Neural cell (in vitro differentiated cells): Measurements from ENCODE around the gene SYT13. TPM values are rescaled to one million over a fixed set of nuclear protein-coding genes. Genes with fewer than 3 reads are reported as not detected.

ENCODE experiments used
- H2AFZ ChIP-seq: fragments of 200-600, 300-800 bp; sonication (generic), shearing (Covaris generic); 2 replicates; pipeline ENCODE4 v1.6.0; 2014; ENCODE audit warnings: low read depth, mild to moderate bottlenecking, antibody characterized with exemption, low read length, moderate library complexity
- H3F3A ChIP-seq: fragments of 200-600 bp; shearing (Covaris generic); 2 replicates; pipeline ENCODE4 v1.6.1; 2016; ENCODE audit warnings: mild to moderate bottlenecking, moderate library complexity, mixed read lengths, antibody characterized with exemption, low read length; ENCODE audit not compliant: insufficient read depth, poor library complexity, severe bottlenecking
- H3K27ac ChIP-seq: fragments of 200-600, 300-800 bp; sonication (generic), shearing (Covaris generic); 2 replicates; pipeline ENCODE4 v1.5.1; 2014; ENCODE audit warnings: mild to moderate bottlenecking, low read length, moderate library complexity
- H3K27me3 ChIP-seq: fragments of 300-800, 200-600 bp; sonication (generic), shearing (Covaris generic); 2 replicates; pipeline ENCODE4 v1.6.0; 2014; ENCODE audit warnings: mild to moderate bottlenecking, low read depth, low read length, moderate library complexity; ENCODE audit not compliant: insufficient read depth
- H3K36me3 ChIP-seq: fragments of 300-800, 200-600 bp; sonication (generic), shearing (Covaris generic); 2 replicates; pipeline ENCODE4 v1.5.1; 2014; ENCODE audit warnings: mild to moderate bottlenecking, antibody characterized with exemption, low read length, moderate library complexity; ENCODE audit not compliant: insufficient read depth
- H3K4me2 ChIP-seq: fragments of 300-800, 200-600 bp; sonication (generic), shearing (Covaris generic); 2 replicates; pipeline ENCODE4 v1.6.0; 2014; ENCODE audit warnings: mild to moderate bottlenecking, low read length
- H3K4me3 ChIP-seq: fragments of 300-800, 200-600 bp; sonication (generic), shearing (Covaris generic); 2 replicates; pipeline ENCODE4 v1.5.1; 2014; ENCODE audit warnings: mild to moderate bottlenecking, low read length, moderate library complexity
- H3K79me2 ChIP-seq: fragments of 200-600 bp; shearing (Covaris generic); replicated peaks from 2 replicates; pipeline ENCODE4 v1.6.0; 2014; ENCODE audit warnings: mild to moderate bottlenecking, low read length, moderate library complexity; ENCODE audit not compliant: insufficient read depth
- H3K9ac ChIP-seq: fragments of 300-800, 200-600 bp; sonication (generic), shearing (Covaris generic); 2 replicates; pipeline ENCODE4 v1.6.1; 2016; ENCODE audit warnings: mild to moderate bottlenecking, low read length, mixed read lengths
- H3K9me2 ChIP-seq: fragments of 200-600 bp; shearing (Covaris generic); 2 replicates; pipeline ENCODE4 v1.6.1; 2016; ENCODE audit warnings: mild to moderate bottlenecking, low read length, mixed read lengths; ENCODE audit not compliant: insufficient read depth
- H3K9me3 ChIP-seq: fragments of 200-600, 300-800 bp; sonication (generic), shearing (Covaris generic); 2 replicates; pipeline ENCODE4 v1.6.1; 2016; ENCODE audit warnings: mild to moderate bottlenecking, mixed run types, low read length, moderate library complexity, mixed read lengths
- H4K20me1 ChIP-seq: fragments of 200-600 bp; shearing (Covaris generic); 2 replicates; pipeline ENCODE4 v1.6.1; 2016; ENCODE audit warnings: mild to moderate bottlenecking, mixed run types; ENCODE audit not compliant: insufficient read depth
- CTCF ChIP-seq: fragments of 450-650 bp; IDR thresholded peaks from 2 replicates; pipeline ENCODE4 v1.5.1; 2014; ENCODE audit warnings: antibody characterized with exemption, mild to moderate bottlenecking, moderate library complexity; ENCODE audit not compliant: poor library complexity, severe bottlenecking
- EP300 ChIP-seq: fragments of 450-650 bp; conservative IDR thresholded peaks from 2 replicates; pipeline ENCODE4 v1.6.1; 2014; ENCODE audit warnings: antibody characterized with exemption, mild to moderate bottlenecking, moderate library complexity; ENCODE audit not compliant: poor library complexity, severe bottlenecking
- EZH2 ChIP-seq: fragments of 200-600, 300-800 bp; shearing (Covaris generic), sonication (generic); IDR thresholded peaks from 2 replicates; pipeline ENCODE4 v1.6.1; 2014; ENCODE audit warnings: antibody characterized with exemption, low read length, borderline replicate concordance, mild to moderate bottlenecking; ENCODE audit not compliant: insufficient read depth, poor library complexity, severe bottlenecking
- MXI1 ChIP-seq: fragments of 450-650 bp; conservative IDR thresholded peaks from 2 replicates; pipeline ENCODE4 v1.6.1; 2014; ENCODE audit warnings: antibody characterized with exemption, mild to moderate bottlenecking; ENCODE audit not compliant: poor library complexity, severe bottlenecking
- POLR2AphosphoS5 ChIP-seq: IDR thresholded peaks from 2 replicates; pipeline ENCODE4 v1.6.1; 2012
- RAD21 ChIP-seq: fragments of 450-650 bp; conservative IDR thresholded peaks from 2 replicates; pipeline ENCODE4 v1.6.1; 2014; ENCODE audit warnings: antibody characterized with exemption, mild to moderate bottlenecking, moderate library complexity
- SMC3 ChIP-seq: fragments of 450-650 bp; conservative IDR thresholded peaks from 2 replicates; pipeline ENCODE4 v1.6.1; 2014; ENCODE audit warnings: antibody characterized with exemption, mild to moderate bottlenecking, moderate library complexity; ENCODE audit not compliant: poor library complexity
- TAF1 ChIP-seq: IDR thresholded peaks from 2 replicates; pipeline ENCODE4 v1.6.1; 2012; ENCODE audit warnings: low read depth
- polyA plus RNA-seq: library from polyadenylated mRNA; depleted of rRNA; stranded (reverse); fragments of >200 nt; gene quantifications from 2 replicates; pipeline ENCODE4 v1.2.3, GENCODE V29; 2014
- TF ChIP-seq, protein P1 (sequence below): IDR thresholded peaks from 2 replicates; pipeline ENCODE4 v1.6.1; 2012; ENCODE audit warnings: borderline replicate concordance

The SYT13 gene
- polyA plus RNA-seq, 1 donor from 2014 or later = 60.8 TPM

GRCh38 chr11:45304992-45305335, 18.8 kb upstream of the SYT13 start:
- no peaks in the 10 kb centered on the region for H3K9me2 ChIP-seq
- no peak overlapping the region for H2AFZ ChIP-seq
- H4K20me1 ChIP-seq = no peaks in the 10 kb centered on the region
- H3K4me2 ChIP-seq = no peak overlapping the region
- H3K9me3 ChIP-seq = no peaks in the 10 kb centered on the region
- H3K4me3 ChIP-seq = no peak overlapping the region
- H3K27me3 ChIP-seq = no peaks in the 10 kb centered on the region
- no peaks in the 10 kb centered on the region for H3K79me2 ChIP-seq
- no peak overlapping the region for H3K27ac ChIP-seq
- H3F3A ChIP-seq = no peaks in the 10 kb centered on the region
- no peak overlapping the region for H3K9ac ChIP-seq
- TF ChIP-seq, protein P1, sequence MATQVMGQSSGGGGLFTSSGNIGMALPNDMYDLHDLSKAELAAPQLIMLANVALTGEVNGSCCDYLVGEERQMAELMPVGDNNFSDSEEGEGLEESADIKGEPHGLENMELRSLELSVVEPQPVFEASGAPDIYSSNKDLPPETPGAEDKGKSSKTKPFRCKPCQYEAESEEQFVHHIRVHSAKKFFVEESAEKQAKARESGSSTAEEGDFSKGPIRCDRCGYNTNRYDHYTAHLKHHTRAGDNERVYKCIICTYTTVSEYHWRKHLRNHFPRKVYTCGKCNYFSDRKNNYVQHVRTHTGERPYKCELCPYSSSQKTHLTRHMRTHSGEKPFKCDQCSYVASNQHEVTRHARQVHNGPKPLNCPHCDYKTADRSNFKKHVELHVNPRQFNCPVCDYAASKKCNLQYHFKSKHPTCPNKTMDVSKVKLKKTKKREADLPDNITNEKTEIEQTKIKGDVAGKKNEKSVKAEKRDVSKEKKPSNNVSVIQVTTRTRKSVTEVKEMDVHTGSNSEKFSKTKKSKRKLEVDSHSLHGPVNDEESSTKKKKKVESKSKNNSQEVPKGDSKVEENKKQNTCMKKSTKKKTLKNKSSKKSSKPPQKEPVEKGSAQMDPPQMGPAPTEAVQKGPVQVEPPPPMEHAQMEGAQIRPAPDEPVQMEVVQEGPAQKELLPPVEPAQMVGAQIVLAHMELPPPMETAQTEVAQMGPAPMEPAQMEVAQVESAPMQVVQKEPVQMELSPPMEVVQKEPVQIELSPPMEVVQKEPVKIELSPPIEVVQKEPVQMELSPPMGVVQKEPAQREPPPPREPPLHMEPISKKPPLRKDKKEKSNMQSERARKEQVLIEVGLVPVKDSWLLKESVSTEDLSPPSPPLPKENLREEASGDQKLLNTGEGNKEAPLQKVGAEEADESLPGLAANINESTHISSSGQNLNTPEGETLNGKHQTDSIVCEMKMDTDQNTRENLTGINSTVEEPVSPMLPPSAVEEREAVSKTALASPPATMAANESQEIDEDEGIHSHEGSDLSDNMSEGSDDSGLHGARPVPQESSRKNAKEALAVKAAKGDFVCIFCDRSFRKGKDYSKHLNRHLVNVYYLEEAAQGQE = no peak
- TF ChIP-seq SMC3 = no peak
- TF ChIP-seq EP300 = no peak
- TF ChIP-seq POLR2AphosphoS5 = no peak
- TF ChIP-seq CTCF = no peak
- no peak for TF ChIP-seq RAD21
- no peak for TF ChIP-seq TAF1
- no peak for TF ChIP-seq MXI1
- no peaks in the 10 kb centered on the region for H3K36me3 ChIP-seq

DNA sequence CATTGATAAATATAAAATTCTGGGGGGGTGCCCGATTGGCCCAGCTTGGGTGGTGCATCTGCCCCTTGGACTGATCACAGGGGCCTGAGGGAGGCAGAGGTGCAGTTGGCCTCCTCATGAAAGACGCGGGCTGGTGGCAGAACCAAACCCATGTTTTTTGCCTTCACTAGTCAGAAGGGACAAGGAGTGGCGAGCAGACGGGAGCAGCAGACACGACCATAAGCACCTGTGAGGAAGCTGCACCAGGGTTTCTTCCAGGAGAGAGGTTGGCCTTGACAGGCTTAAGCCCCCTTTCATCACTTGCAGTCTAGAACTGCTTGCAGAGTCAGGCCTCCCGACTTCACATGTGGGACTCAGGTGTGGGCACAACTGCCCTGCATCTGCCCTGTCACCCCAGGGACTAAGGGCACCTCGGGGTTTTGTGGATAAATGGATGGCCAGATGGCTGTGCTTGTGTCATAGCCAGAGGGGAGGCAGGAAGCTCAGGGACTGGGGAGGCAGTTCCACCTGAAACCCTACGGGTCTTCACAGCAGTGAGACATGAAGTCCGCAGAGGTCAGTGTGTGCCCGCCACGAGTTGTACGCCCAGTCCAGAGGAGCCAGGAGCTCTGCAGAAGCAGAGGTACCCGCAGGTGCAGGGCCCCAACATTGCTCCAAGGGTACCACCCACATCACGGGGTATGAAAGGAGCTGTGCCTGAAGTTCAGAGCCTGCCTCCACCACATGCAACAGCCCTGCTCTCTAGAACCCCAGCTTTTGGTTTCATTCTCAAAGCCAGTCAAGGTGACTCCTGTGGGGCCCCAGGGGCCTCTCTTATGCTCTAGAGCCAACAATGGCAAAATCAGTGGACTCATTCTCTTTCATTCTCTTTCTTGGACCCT, 18.2 kb upstream of the SYT13 start:
- H2AFZ ChIP-seq = no peak overlapping the region
- H3K27me3 ChIP-seq = no peaks in the 10 kb centered on the region
- H3K27ac ChIP-seq = no peak overlapping the region
- H3K9ac ChIP-seq = no peak overlapping the region
- H3K9me3 ChIP-seq = no peaks in the 10 kb centered on the region
- H3F3A ChIP-seq = no peaks in the 10 kb centered on the region
- no peaks in the 10 kb centered on the region for H3K36me3 ChIP-seq
- TF ChIP-seq RAD21 = no peak
- TF ChIP-seq, protein P1 = no peak
- TF ChIP-seq POLR2AphosphoS5 = no peak
- no peak for TF ChIP-seq EZH2
- TF ChIP-seq SMC3 = no peak
- TF ChIP-seq TAF1 = no peak
- no peak for TF ChIP-seq MXI1
- no peak for TF ChIP-seq CTCF
- no peak for TF ChIP-seq EP300
- no peaks in the 10 kb centered on the region for H4K20me1 ChIP-seq
- H3K4me3 ChIP-seq = no peak overlapping the region
- H3K4me2 ChIP-seq = no peak overlapping the region
- no peaks in the 10 kb centered on the region for H3K9me2 ChIP-seq
- no peaks in the 10 kb centered on the region for H3K79me2 ChIP-seq
